Spinal cord (tissue), 10 donors: ENCODE data around the gene ZNF135. TPM values are rescaled to one million over a fixed set of nuclear protein-coding genes. Genes with fewer than 3 reads are reported as not detected.

Source experiments
- DNase-seq, 6 donors: peaks; one replicate each; pipeline versions ENCODE4 v3.0.0 to v3.0.0-alpha.2; 2013 to 2015; ENCODE audit warnings: low spot score in 6 of 6, low read depth in 4 of 6
- H3K27ac ChIP-seq: one replicate; pipeline ENCODE4 v1.5.1; 2013; ENCODE audit warnings: low read depth, low read length, control low read depth
- H3K27me3 ChIP-seq: one replicate; pipeline ENCODE4 v1.6.1; 2013; ENCODE audit warnings: low read length; ENCODE audit not compliant: control insufficient read depth, insufficient read depth
- H3K36me3 ChIP-seq: one replicate; pipeline ENCODE4 v1.6.1; 2013; ENCODE audit warnings: low read length; ENCODE audit not compliant: control insufficient read depth, insufficient read depth
- H3K4me1 ChIP-seq: one replicate; pipeline ENCODE4 v1.6.1; 2013; ENCODE audit warnings: low read length; ENCODE audit not compliant: control insufficient read depth, insufficient read depth
- H3K4me3 ChIP-seq: one replicate; pipeline ENCODE4 v1.5.1; 2013; ENCODE audit warnings: low read depth, low read length, control low read depth
- H3K9me3 ChIP-seq: one replicate; pipeline ENCODE4 v1.6.1; 2013; ENCODE audit warnings: low read length; ENCODE audit not compliant: control insufficient read depth, insufficient read depth
- whole genome bisulfite sequencing: methylation state at CpG from one replicate; pipeline ENCODE4 v1.1.5; 2013; ENCODE audit warnings: missing lambda C conversion rate; ENCODE audit not compliant: insufficient coverage; 5-methylcytosine and 5-hydroxymethylcytosine counted together
- polyA plus RNA-seq, 2 donors: library from polyadenylated mRNA; unstranded; fragments of 120-200 nt; gene quantifications; one replicate each; pipeline ENCODE4 v1.2.1, GENCODE V29; 2013; ENCODE audit not compliant: insufficient read length in 2 of 2
- total RNA-seq, 2 donors: library from RNA; depleted of rRNA in 1 of 2; stranded (reverse); fragments of 120-200 nt in 1 of 2; fragments of >200 nt in 1 of 2; gene quantifications; one replicate each; pipeline versions ENCODE4 v1.2.3 to v1.2.4, GENCODE V29; 2013 to 2014
- donor health status: healthy.

ZNF135 gene
- total and polyA plus RNA-seq, 4 donors = 10.8 to 26.1 (median 18.3) TPM

DNA sequence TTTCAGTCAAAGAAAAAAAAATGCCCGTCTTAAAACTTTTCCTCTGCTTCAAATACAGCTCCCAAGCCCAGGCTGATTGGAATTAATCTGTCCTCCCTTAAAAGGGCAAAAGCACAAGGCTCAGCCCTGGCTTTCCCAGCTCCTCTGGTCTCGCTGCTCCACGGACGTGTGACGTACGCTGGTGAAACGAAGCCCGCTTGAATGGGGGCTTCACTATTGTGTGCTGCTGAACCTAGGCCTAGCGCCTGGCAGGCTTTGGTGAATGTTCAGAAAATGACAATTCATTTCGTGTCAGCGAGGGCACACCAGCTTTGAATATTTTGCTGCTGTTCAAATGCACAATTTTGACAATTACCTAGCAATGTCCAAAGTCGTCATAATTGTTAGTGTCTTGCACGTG, 615 bp upstream of the ZNF135 start:
- peak in 1 of 6 donors; percentile 67 for DNase-seq
- peak overlapping the region; percentile 76 for H3K4me3 ChIP-seq
- peak overlapping the region; percentile 94 for H3K27ac ChIP-seq
- H3K36me3 ChIP-seq = peaks cover 24% of the 10 kb centered on the region
- H3K4me1 ChIP-seq = peaks cover 43% of the 10 kb centered on the region
- H3K9me3 ChIP-seq = peaks cover under 1% of the 10 kb centered on the region
- no peaks in the 10 kb centered on the region for H3K27me3 ChIP-seq
- 49% methylated on average over 8 of the region's 13 CpGs for WGBS

DNA sequence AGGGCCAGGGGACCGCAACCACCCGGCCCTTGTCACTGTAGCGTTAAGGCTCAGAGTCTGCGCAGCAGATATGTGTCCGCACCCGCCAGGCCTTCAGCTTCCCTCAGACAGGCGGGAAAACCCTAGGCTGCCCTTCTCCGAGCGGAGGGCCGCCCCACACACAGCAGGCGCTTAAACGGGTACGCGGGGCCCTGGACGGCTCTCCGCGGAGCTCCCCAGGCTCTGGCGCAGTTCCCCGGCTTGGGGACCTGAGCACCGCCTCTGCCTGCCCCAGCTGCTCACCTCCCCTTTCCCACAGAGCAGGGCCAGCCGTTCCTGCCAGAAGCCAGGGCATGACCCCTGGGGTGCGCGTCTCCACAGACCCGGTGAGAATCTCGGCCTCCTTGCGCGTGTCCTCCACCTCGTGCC, 593 bp downstream of the ZNF135 start:
- Histone ChIP-seq H3K9me3 (no peaks in the 10 kb centered on the region), H3K27me3 (no peaks in the 10 kb centered on the region), H3K27ac (peak overlapping the region; percentile 94), H3K4me1 (peaks cover 33% of the 10 kb centered on the region), H3K4me3 (peak overlapping the region; percentile 76), H3K36me3 (peaks cover 31% of the 10 kb centered on the region)
- WGBS = 10% methylated on average over 28 of the region's 28 CpGs
- DNase-seq = peak in 2 of 6 donors; percentile 5 to 19

DNA sequence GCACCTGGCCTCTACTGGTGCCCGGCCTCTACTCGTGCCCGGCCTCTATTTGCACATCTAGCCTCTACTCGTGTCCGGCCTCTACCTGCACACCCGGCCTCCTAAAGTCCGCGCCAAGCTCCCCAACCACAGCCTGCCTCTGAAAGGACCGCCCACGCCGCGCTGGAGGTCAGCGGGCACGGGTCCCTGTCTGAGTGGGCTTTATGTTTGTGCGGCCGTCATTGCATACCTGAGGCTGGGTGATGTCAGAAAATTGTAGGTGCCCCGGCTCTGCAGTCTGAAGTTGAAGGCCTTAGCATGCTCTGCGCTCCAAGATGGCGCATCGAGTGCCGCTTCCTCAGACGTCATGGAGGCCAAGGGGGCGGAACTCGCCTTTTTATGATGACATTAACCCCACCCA, 1.1 kb downstream of the ZNF135 start:
- DNase-seq = peak in 1 of 6 donors; percentile 47
- Histone ChIP-seq H3K36me3 (peaks cover 35% of the 10 kb centered on the region), H3K9me3 (no peaks in the 10 kb centered on the region), H3K27me3 (no peaks in the 10 kb centered on the region), H3K27ac (no peak overlapping the region), H3K4me1 (peaks cover 28% of the 10 kb centered on the region), H3K4me3 (peak overlapping the region; percentile 76)
- 80% methylated on average over 16 of the region's 24 CpGs for WGBS

DNA sequence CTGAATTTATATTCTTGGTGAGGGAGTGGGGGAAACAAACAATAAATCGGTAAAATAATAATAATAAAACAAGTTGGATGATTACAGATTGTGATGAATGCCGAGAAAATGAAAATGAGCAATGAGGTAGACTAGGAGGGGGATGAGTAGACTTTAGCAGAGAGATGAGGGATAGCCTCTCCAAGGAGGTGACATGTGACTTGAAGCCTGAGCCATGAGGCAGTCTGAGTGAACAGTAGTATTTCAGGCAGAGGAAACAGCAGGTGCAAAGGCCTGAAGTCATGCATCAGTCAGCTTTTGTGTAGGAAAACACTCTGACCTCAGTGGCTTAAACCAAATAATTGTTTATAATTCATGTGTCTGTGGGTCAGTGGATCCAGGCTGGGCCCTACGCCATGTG, 4.6 kb downstream of the ZNF135 start:
- Histone ChIP-seq H3K27ac (no peak overlapping the region), H3K4me1 (peaks cover 15% of the 10 kb centered on the region), H3K9me3 (peaks cover 21% of the 10 kb centered on the region), H3K27me3 (no peaks in the 10 kb centered on the region), H3K36me3 (peaks cover 64% of the 10 kb centered on the region), H3K4me3 (no peak overlapping the region)
- no peak for DNase-seq
- WGBS = 100% methylated on average over 3 of the region's 3 CpGs

DNA sequence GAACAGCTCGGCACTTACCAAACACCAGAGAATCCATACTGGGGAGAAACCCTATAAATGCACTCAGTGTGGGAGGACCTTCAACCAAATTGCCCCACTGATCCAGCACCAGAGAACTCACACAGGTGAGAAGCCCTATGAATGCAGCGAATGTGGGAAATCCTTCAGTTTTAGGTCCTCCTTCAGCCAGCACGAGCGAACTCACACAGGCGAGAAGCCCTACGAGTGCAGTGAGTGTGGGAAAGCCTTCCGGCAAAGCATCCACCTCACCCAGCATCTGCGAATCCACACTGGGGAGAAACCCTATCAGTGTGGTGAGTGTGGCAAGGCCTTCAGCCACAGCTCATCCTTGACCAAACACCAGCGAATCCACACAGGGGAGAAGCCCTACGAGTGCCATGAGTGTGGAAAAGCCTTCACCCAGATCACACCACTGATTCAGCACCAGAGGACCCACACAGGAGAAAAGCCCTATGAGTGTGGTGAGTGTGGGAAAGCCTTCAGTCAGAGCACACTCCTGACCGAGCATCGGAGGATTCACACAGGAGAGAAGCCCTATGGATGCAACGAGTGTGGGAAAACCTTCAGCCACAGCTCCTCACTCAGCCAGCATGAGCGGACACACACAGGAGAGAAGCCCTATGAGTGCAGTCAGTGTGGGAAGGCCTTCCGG, 8.3 kb downstream of the ZNF135 start:
- DNase-seq = no peak
- H3K27me3 ChIP-seq = no peaks in the 10 kb centered on the region
- H3K27ac ChIP-seq = no peak overlapping the region
- peaks cover 21% of the 10 kb centered on the region for H3K9me3 ChIP-seq
- H3K4me1 ChIP-seq = no peaks in the 10 kb centered on the region
- 100% methylated on average over 3 of the region's 15 CpGs for WGBS
- H3K36me3 ChIP-seq = peaks cover 55% of the 10 kb centered on the region
- no peak overlapping the region for H3K4me3 ChIP-seq

DNA sequence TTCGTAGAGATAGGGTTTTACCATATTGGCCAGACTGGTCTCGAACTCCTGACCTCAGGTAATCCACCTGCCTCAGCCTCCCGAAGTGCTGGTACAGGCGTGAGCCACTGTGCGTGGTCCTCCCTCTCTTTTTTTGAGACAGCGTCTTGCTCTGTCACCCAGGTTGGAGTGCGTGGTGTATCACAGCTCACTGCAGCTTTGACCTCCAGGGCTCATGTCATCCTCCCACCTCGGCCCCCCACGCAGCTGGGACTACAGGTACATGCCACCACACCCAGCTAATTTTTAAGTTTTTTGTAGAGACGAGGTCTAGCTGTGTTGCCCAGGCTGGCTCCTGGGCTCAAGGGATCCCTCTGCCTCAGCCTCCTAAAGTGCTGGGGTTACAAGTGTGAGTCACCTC, 20.7 kb downstream of the ZNF135 start:
- WGBS = 95% methylated on average over 9 of the region's 10 CpGs
- H3K4me3 ChIP-seq = no peak overlapping the region
- peaks cover 32% of the 10 kb centered on the region for H3K36me3 ChIP-seq

DNA sequence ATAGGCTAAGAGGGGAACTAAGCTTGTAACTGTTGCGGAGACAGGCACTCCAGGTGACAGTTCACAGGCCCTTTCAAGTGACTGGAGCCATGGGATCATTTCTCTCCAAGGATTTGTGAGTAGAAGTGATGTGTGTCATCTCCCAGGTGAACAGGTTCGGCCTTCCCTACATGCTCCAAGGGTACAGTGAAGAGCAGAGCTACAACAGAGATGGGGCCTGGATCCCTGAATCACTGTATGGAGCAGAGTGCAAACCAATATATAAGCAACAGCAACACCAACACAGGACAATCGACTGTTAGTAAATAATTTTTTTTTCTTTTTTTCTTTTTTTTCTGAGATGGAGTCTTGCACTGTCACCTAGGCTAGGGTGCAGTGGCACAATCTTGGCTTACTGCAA, 23.9 kb downstream of the ZNF135 start:
- Histone ChIP-seq H3K36me3 (peaks cover 62% of the 10 kb centered on the region), H3K27ac (no peak overlapping the region), H3K4me1 (no peaks in the 10 kb centered on the region), H3K4me3 (no peak overlapping the region), H3K27me3 (no peaks in the 10 kb centered on the region), H3K9me3 (peaks cover 1% of the 10 kb centered on the region)
- 100% methylated on average over 1 of the region's 3 CpGs for WGBS
- DNase-seq = no peak

More for the DNA sequence above, 20.7 kb downstream of the ZNF135 start:
- Histone ChIP-seq H3K27ac (no peak overlapping the region), H3K4me1 (no peaks in the 10 kb centered on the region), H3K9me3 (peaks cover 1% of the 10 kb centered on the region), H3K27me3 (no peaks in the 10 kb centered on the region)
- DNase-seq = no peak

DNA sequence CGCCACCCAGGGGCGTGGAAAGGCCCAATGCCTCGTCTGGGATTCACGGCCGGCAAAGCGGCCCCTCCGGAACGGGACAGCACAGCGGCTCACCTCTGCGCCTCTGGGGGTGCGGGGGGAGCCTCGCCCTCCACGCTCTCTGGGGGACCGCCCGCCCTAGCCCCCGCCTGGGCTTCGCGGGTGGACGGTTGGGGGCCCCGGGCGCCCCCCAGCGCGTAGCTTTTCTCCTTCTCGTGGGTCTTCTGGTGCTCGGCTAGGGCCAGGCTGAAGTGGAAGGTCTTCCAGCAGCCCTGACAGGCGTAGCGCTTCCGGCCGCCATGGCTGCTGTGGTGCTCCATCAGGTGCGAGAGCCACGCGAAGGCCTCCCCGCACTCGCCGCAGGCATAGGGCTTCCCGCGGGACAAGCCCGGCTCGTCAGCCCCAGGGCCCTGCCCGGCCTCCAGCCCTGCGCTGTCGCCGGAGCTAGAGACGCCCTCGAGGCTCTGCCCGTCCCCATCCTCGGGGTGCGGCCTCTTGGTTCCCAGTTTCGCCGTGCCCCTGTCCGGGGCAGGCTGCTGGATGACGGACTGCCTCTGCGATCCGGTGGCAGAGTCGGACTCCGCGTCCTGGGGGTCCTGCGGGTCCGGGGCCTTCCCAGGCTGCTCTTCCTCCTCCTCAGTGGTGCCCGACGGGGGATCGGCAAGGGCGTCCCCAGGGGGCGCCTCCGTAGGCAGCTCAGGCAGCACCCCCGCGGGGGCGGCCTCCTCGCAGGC, 25.7 kb downstream of the ZNF135 start:
- Histone ChIP-seq H3K36me3 (peaks cover 75% of the 10 kb centered on the region), H3K4me1 (no peaks in the 10 kb centered on the region), H3K4me3 (no peak overlapping the region), H3K9me3 (peaks cover 1% of the 10 kb centered on the region), H3K27ac (no peak overlapping the region), H3K27me3 (no peaks in the 10 kb centered on the region)
- no peak for DNase-seq
- WGBS = 97% methylated on average over 68 of the region's 69 CpGs

DNA sequence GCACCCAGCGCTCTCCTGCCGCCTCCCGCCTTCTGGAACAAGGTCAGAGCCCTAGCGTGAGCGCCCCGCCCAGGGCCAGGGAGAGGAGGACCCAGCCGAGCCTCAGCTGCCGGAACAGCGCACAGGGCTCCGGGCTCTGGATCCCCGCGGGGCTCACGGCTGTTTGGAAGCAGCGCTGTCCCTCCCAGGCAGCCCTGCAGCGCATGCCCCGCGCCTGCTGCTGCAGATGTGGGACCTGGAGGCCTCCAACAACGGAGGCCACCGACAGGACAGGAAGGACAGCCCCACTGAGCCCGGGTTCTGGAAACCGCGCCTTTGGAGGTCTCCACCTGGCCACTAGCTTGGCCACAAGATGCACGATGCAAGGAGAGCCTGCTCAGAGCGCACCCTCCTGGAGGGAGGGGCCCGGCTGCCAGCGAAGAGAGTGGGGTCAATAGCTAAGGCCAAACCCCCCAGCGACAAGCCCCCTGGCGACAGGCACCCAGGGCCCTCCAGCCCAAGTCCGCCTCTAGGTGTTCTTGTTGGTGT, 26.3 kb downstream of the ZNF135 start:
- 96% methylated on average over 26 of the region's 29 CpGs for WGBS
- no peak for DNase-seq
- Histone ChIP-seq H3K27ac (no peak overlapping the region), H3K27me3 (no peaks in the 10 kb centered on the region), H3K36me3 (peaks cover 80% of the 10 kb centered on the region), H3K9me3 (peaks cover 1% of the 10 kb centered on the region), H3K4me1 (no peaks in the 10 kb centered on the region), H3K4me3 (no peak overlapping the region)
